Activated naive CD8-positive, alpha-beta T cell treated with anti-CD3 and anti-CD28 coated beads for 36 hours (primary cell): ENCODE data around the gene OGFOD3. TPM values are rescaled to one million over a fixed set of nuclear protein-coding genes. Genes with fewer than 3 reads are reported as not detected.
A peak's percentile ranks its signal among the peaks of the same experiment; 100 is the strongest.
"Not testable (repeated sequence)": the region's sequence is repeated elsewhere in the genome, so short reads cannot be mapped to it uniquely, and the experiment has no call there.

Experiments used
- DNase-seq: peaks from one replicate; pipeline ENCODE4 v3.0.0; 2021
- H3K27ac Mint-ChIP-seq: one replicate; pipeline ENCODE4 v1.8.0; 2022; ENCODE audit warnings: mild to moderate bottlenecking, moderate library complexity, mixed read lengths
- H3K27me3 Mint-ChIP-seq: one replicate; pipeline ENCODE4 v1.8.0; 2022; ENCODE audit warnings: mild to moderate bottlenecking, mixed read lengths
- H3K36me3 Mint-ChIP-seq: one replicate; pipeline ENCODE4 v1.8.0; 2021; ENCODE audit warnings: mild to moderate bottlenecking, mixed read lengths
- H3K4me1 Mint-ChIP-seq: one replicate; pipeline ENCODE4 v1.8.0; 2021; ENCODE audit warnings: mixed read lengths
- H3K4me3 Mint-ChIP-seq: one replicate; pipeline ENCODE4 v1.8.0; 2022; ENCODE audit warnings: mild to moderate bottlenecking, moderate library complexity, mixed read lengths
- H3K9me3 Mint-ChIP-seq: one replicate; pipeline ENCODE4 v1.8.0; 2022; ENCODE audit warnings: mixed read lengths
- total RNA-seq, 2 experiments: library from RNA; stranded (reverse); gene quantifications; one replicate each; pipeline ENCODE4 v1.2.3, GENCODE V29; 2021

The OGFOD3 gene
- total RNA-seq, 2 experiments from 2014 or later: 18.4 to 21.5 TPM

DNA sequence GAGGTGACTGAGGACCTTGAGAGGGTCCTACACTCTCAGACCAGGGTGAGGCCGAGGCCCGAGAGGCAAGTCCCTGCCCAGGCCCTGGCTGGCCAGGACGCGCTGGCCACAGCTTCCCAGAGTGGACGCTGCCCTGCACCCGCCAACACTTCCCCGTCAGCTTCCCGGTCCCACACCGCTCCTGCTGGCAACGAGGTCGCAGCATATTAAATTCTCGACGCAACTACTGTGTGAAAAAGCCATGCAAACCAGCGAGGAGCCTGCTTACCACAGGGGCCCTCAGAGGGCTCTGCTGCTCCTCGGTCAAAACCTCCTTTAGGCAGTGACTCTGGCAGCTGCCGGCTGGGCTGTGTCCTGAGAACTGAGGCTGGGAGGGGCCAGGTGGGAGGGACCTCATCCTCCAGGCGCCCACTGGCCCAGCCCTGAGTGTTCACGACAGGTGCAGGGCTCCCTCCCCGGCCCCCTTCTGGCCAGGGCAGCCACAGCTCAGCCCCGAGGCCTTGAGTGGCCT, 61.5 kb downstream of the OGFOD3 start:
- Mint-ChIP-seq H3K36me3 (no peaks in the 10 kb centered on the region), H3K27me3 (peaks cover 19% of the 10 kb centered on the region), H3K4me1 (peaks cover 10% of the 10 kb centered on the region), H3K27ac (no peak overlapping the region), H3K9me3 (no peaks in the 10 kb centered on the region), H3K4me3 (no peak overlapping the region)
- DNase-seq: no peak

DNA sequence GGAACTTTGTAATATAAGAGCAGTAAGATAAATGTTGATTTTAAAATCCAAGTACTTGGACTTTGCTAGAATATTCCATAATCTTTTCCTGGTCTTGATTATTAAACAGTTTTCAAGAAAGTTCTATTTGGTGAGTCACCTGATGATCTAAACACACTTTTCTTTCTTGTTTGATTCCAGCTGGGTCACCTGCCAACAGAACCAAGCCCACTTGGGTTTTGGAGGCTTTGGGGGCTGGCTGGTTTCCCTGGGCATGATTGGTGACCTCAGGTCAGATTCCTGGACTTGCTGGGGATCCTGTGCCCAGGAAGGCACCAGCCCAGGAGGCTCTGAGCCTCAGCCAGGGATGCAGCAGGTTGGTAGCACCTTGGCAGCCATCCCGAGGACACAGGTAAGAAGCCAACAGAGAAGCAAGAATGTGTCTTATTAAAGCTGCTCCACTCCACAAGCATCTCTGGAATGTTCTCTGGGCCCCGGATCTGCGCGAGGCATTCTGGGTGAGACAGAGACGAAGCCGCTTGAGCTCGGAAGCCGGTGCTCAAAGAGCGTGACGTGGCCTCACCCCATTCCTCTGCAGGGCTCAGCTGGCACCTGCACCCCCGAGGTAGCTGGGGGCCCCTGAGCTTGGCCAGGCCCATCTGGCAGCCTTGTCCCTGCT, 62.5 kb downstream of the OGFOD3 start:
- Mint-ChIP-seq H3K27ac (no peak overlapping the region), H3K4me3 (no peak overlapping the region), H3K9me3 (no peaks in the 10 kb centered on the region), H3K4me1 (peaks cover 10% of the 10 kb centered on the region), H3K27me3 (peaks cover 19% of the 10 kb centered on the region), H3K36me3 (no peaks in the 10 kb centered on the region)
- no peak for DNase-seq

DNA sequence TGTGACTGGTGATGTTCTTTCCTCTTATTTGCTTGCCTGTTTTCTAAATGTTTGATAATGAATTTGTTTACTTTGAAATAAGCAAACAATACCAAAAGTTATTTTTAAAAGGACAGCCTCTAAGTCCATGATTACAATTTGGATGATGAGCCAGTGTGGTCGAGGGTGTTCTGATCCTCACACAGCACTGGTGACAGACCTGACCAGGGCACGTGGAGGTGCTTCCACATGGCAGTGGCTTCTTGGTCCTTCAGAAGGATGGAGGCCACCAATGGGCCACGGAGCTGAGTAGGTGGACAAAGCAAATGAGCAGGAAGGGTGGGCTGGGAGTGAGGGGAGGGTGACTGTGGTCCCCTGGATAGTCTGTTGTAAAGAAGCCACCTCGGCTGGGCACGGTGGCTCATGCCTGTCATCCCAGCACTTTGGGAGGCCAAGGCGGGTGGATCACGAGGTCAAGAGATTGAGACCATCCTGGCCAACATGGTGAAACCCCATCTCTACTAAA, 63.5 kb downstream of the OGFOD3 start:
- Mint-ChIP-seq H3K36me3 (no peaks in the 10 kb centered on the region), H3K27ac (no peak overlapping the region), H3K4me3 (no peak overlapping the region), H3K4me1 (peaks cover 10% of the 10 kb centered on the region), H3K27me3 (peaks cover 19% of the 10 kb centered on the region), H3K9me3 (no peaks in the 10 kb centered on the region)
- DNase-seq: no peak

DNA sequence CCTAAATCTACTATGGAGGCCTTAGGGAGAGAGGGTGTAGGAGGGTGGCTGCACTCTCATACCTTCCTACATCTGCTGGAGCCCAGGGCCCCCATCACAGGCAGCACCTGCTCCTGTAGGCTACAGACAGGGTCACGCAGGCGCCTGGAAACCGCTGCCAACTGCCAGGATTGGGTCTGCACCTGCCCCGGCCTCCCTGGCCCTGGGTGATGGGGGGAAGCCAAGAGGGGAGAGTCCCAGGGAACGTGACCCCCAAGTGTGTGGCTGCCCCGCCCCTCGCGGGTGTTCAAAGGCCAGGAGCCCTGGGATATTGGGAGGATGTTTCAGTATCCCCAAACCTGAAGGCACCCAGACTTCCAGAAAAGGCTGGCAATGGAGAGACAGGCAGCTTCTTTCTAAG, 64.9 kb downstream of the OGFOD3 start:
- Mint-ChIP-seq H3K27ac (no peak overlapping the region), H3K9me3 (no peaks in the 10 kb centered on the region), H3K36me3 (no peaks in the 10 kb centered on the region), H3K4me3 (no peak overlapping the region), H3K4me1 (peaks cover 7% of the 10 kb centered on the region), H3K27me3 (peaks cover 13% of the 10 kb centered on the region)
- DNase-seq: no peak

DNA sequence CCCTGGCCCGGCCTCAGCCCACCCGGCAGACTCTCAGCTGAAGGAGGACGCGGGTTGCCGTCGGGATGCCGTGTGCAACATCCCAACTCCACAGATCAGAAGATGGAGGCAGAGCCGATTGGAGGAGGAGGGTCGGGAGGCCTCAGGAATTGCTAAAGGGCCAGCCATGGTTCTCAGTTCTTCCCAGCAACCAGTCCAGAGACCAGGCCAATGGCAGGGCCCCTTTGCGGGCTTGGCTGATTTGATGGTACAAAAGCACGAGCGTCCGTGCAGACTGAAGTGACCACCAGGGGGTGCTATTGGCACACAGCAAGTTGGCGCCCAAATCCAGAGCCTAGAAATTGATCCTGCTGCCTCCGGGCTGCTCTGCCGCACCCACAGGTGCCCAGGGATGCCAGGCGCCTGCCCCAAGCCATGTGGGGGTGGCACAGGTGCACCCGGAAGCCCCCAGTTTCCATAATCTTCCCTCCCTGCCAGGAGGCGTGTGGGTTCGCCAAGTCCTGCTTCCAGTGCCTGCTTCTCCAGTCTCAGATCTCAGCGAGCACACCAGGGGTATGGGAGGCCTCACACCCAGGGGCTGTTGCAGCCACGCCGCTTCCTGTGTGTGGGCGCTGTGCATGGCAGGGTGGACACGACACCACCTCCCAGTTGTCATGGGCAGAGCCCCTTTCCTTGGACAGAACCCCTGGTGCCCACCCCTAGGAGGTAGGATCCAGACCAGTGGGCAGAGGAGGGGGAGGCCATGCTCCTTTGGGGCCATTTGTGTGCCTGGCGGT, 66.5 kb downstream of the OGFOD3 start:
- Mint-ChIP-seq H3K36me3 (no peaks in the 10 kb centered on the region), H3K27ac (no peak overlapping the region), H3K4me1 (no peaks in the 10 kb centered on the region), H3K27me3 (peaks cover 4% of the 10 kb centered on the region), H3K4me3 (no peak overlapping the region), H3K9me3 (no peaks in the 10 kb centered on the region)
- DNase-seq: peak; percentile 78

DNA sequence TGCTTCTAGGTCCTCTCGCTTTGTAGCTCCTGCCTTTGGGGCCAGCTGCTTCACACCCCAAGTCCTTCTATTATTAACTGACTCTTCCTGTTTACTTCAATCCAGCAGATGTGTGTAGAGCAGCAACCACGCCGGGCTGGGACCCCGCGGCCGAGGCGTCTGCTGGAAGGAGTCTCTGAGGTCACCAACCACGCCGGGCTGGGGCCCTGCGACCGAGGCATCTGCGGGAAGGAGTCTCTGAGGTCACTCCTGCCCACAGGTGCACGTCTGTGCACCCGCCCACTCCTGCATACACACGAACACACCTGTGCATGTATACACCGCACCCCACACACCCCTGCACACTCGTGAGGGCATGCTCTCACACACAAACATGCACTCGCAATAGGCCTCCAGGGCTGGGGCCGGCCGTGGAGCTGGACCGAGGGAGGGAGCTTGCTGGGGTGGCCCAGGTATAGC, 67.1 kb downstream of the OGFOD3 start:
- no peak for DNase-seq
- no peak overlapping the region for H3K4me3 Mint-ChIP-seq
- no peaks in the 10 kb centered on the region for H3K36me3 Mint-ChIP-seq
- H3K9me3 Mint-ChIP-seq: no peaks in the 10 kb centered on the region
- H3K27me3 Mint-ChIP-seq: peaks cover 10% of the 10 kb centered on the region
- H3K27ac Mint-ChIP-seq: no peak overlapping the region
- H3K4me1 Mint-ChIP-seq: peaks cover 5% of the 10 kb centered on the region

- no peak overlapping the region for H3K27ac Mint-ChIP-seq
Observed at GRCh38 chr17:82350182-82351030, 68.0 kb downstream of the OGFOD3 start.

DNA sequence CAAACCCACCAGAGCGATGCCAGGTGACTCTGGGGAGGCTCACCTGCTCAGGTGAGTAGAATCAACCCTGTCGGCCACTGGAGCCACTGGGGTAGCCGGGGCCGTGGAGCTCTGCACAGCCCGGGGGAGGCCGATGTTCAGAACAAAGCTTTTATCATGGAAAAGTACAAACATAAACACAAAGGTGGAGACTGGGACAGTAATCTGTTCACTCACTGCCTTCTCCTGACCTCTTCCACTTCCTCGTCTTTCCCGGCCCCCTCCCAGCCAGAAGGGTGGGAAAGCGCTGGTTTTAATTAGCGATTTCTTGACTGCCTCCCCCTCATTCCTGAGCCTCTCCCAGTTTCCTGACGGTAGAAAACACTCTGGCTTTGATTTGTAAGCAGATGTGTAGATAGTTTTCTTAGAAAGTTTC, 69.1 kb downstream of the OGFOD3 start:
- Mint-ChIP-seq H3K4me1 (peaks cover 6% of the 10 kb centered on the region), H3K36me3 (no peaks in the 10 kb centered on the region), H3K9me3 (no peaks in the 10 kb centered on the region), H3K27ac (no peak overlapping the region), H3K27me3 (peaks cover 7% of the 10 kb centered on the region), H3K4me3 (no peak overlapping the region)
- DNase-seq: no peak

More at GRCh38 chr17:82350182-82351030, 68.0 kb downstream of the OGFOD3 start:
- H3K27me3 Mint-ChIP-seq: peaks cover 11% of the 10 kb centered on the region
- H3K4me1 Mint-ChIP-seq: peaks cover 6% of the 10 kb centered on the region
- no peaks in the 10 kb centered on the region for H3K9me3 Mint-ChIP-seq
- DNase-seq: peak; percentile 59
- H3K4me3 Mint-ChIP-seq: no peak overlapping the region
- H3K36me3 Mint-ChIP-seq: no peaks in the 10 kb centered on the region

GRCh38 chr17:82348866-82349265, 69.5 kb downstream of the OGFOD3 start:
- Mint-ChIP-seq H3K27me3 (peaks cover 7% of the 10 kb centered on the region), H3K27ac (no peak overlapping the region), H3K9me3 (no peaks in the 10 kb centered on the region), H3K36me3 (no peaks in the 10 kb centered on the region), H3K4me3 (no peak overlapping the region), H3K4me1 (peaks cover 6% of the 10 kb centered on the region)
- DNase-seq: no peak

DNA sequence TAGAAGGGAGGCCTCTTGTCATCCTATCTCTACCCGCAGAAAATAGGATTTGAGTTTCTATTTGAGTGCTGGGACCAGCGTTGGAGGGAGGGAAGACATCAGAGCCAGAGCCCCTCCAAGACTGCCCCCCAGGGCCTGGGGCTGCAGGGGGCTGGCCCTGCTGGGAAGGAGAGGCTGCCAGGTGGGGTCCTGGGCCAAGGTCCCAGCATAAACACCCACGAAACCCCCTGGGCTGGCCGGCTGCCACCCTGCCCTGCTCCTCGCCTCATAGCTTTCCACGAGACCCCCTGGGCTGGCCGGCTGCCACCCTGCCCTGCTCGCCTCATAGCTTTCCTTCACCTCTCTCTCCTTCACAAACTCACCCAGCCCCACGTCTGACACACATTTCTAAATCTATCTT, 70.0 kb downstream of the OGFOD3 start:
- Mint-ChIP-seq H3K36me3 (no peaks in the 10 kb centered on the region), H3K27ac (no peak overlapping the region), H3K27me3 (peaks cover 7% of the 10 kb centered on the region), H3K4me1 (peaks cover 6% of the 10 kb centered on the region), H3K9me3 (no peaks in the 10 kb centered on the region), H3K4me3 (no peak overlapping the region)
- no peak for DNase-seq

DNA sequence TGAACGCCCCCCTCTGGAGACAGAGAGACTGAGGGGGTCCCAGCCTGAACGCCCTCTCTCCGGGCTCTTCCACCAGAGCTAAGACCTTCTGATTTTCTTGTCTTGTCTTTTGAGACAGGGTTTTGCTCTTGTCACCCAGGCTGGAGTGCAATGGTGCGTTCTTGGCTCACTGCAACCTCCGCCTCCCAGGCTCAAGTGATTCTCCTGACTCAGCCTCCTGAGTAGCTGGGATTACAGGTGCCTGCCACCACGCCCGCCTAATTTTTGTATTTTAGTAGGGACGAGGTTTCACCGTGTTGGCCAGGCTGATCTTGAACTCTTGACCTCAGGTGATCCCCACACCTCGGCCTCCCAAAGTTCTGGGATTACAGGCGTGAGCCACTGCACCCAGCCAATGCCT, 70.4 kb downstream of the OGFOD3 start:
- H3K36me3 Mint-ChIP-seq, H3K4me3 Mint-ChIP-seq, H3K4me1 Mint-ChIP-seq, H3K27me3 Mint-ChIP-seq, H3K9me3 Mint-ChIP-seq, H3K27ac Mint-ChIP-seq, DNase-seq: not testable (repeated sequence)

DNA sequence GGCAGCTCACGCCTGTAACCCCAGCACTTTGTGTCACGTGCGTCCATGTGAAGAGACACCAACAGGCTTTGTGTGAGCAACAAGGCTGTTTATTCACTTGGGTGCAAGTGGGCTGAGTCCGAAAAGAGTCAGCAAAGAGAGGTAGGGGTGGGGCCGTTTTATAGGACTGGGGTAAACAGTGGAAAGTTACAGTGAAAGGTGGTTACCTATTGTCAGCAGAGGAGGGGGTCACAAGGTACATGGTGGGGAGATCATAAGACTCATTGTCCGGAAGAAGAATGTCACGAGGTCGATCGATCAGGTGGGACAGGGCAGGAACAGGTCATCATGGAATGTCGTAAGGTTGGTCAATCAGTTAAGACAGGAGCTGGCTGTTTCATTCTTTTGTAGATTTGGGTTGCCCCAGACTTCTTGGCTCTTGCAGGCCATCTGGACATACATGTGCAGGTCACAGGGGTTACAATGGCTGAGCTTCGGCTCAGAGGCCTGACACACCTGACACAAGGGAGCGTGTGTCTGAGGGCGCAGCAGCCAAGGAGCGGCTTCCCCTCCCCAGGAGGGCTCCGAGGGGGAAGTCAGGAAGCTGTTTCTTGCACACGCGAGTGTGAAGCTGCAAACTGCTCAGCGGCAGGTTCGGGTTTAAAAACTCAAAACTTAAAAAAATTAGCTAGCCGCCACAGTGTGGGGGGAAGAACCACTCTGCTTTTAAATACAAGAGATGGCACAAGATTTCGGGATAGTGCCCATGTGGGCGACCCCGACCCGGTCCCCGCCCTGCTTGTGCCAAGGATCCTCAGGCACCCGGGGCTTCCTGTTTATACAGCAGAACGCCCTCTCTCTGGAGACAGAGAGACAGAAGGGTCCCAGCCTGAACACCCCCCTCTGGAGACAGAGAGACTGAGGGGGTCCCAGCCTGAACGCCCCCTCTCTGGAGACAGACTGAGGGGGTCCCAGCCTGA, 71.8 kb downstream of the OGFOD3 start:
- Mint-ChIP-seq H3K4me3 (no peak overlapping the region), H3K36me3 (no peaks in the 10 kb centered on the region), H3K9me3 (no peaks in the 10 kb centered on the region), H3K27me3 (peaks cover 7% of the 10 kb centered on the region), H3K27ac (no peak overlapping the region), H3K4me1 (peaks cover 6% of the 10 kb centered on the region)
- DNase-seq: no peak

GRCh38 chr17:82345151-82345976, 73.0 kb downstream of the OGFOD3 start:
- H3K36me3 Mint-ChIP-seq: no peaks in the 10 kb centered on the region
- no peak overlapping the region for H3K27ac Mint-ChIP-seq
- H3K4me3 Mint-ChIP-seq: no peak overlapping the region
- H3K4me1 Mint-ChIP-seq: peaks cover 6% of the 10 kb centered on the region
- no peak for DNase-seq
- H3K9me3 Mint-ChIP-seq: no peaks in the 10 kb centered on the region
- peaks cover 7% of the 10 kb centered on the region for H3K27me3 Mint-ChIP-seq
